K562 (cell line): ENCODE measurements around the gene IL20RB.

Source experiments
- ARHGAP35 ChIP-seq: fragments of 450-650 bp; IDR thresholded peaks from 2 replicates; pipeline ENCODE4 v1.6.1; 2018; ENCODE audit not compliant: partially characterized antibody
- CGGBP1 ChIP-seq: fragments of 250-450 bp; sonication (Bioruptor Pico); IDR thresholded peaks from 2 replicates; pipeline ENCODE4 v1.9.0; 2021; ENCODE audit warnings: mild to moderate bottlenecking
- CTCF ChIP-seq, 3 experiments: IDR thresholded peaks in 2 of 3; conservative IDR thresholded peaks in 1 of 3; 2 replicates each; pipeline ENCODE4 v1.5.1; 2011 to 2012; ENCODE audit warnings: low read length in 3 of 3, mild to moderate bottlenecking in 3 of 3, control low read depth in 2 of 3, improper control_type of control experiment in 1 of 3, inconsistent platforms in 1 of 3, low read depth in 1 of 3, mixed read lengths in 1 of 3, moderate library complexity in 1 of 3; ENCODE audit not compliant: insufficient read depth in 2 of 3
- EZH2 ChIP-seq: IDR thresholded peaks from 2 replicates; pipeline ENCODE4 v1.6.1; 2012; ENCODE audit warnings: low read depth, mild to moderate bottlenecking, inconsistent platforms, low read length, borderline replicate concordance
- ZNF274 ChIP-seq: IDR thresholded peaks from 2 replicates; pipeline ENCODE4 v1.6.1; 2011; ENCODE audit warnings: low read depth, mild to moderate bottlenecking, low read length, moderate library complexity, borderline replicate concordance
- ZSCAN29 ChIP-seq: fragments of 450-650 bp; IDR thresholded peaks from 2 replicates; pipeline ENCODE4 v1.6.1; 2017

GRCh38 chr3:137052298-137052697, 94.5 kb downstream of the IL20RB start:
- TF ChIP-seq CGGBP1 (CRISPR knock-in tag): no peak
- no peak for TF ChIP-seq ZSCAN29
- TF ChIP-seq ARHGAP35: no peak
- TF ChIP-seq CTCF (IDR thresholded peaks at IDR 0.05 in 2 of 3, conservative IDR thresholded peaks at IDR 0.05 in 1 of 3; ENCODE audit: insufficient read depth in 2 of 3, low read depth in 1 of 3, low read length in 3 of 3): no peak
- TF ChIP-seq ZNF274: no peak
- TF ChIP-seq EZH2: no peak
